Mucosa of rectum (tissue), 2 donors: ENCODE data around the gene RIMKLB.
"Not testable (repeated sequence)": the region's sequence is repeated elsewhere in the genome, so short reads cannot be mapped to it uniquely, and the experiment has no call there.

ENCODE experiments used
- H3K27ac ChIP-seq, 2 donors: one replicate each; pipeline ENCODE4 v1.7.0; 2013; ENCODE audit warnings: inconsistent platforms in 2 of 2, low read depth in 2 of 2, low read length in 2 of 2
- H3K27me3 ChIP-seq, 2 donors: one replicate each; pipeline ENCODE4 v1.7.0; 2013; ENCODE audit warnings: low read length in 2 of 2; ENCODE audit not compliant: control insufficient read depth in 2 of 2, insufficient read depth in 2 of 2
- H3K36me3 ChIP-seq, 2 donors: one replicate each; pipeline ENCODE4 v1.7.0; 2013; ENCODE audit warnings: low read length in 2 of 2; ENCODE audit not compliant: control insufficient read depth in 2 of 2, insufficient read depth in 2 of 2
- H3K4me1 ChIP-seq, 2 donors: one replicate each; pipeline ENCODE4 v1.7.0; 2013; ENCODE audit warnings: low read length in 2 of 2, mild to moderate bottlenecking in 1 of 2; ENCODE audit not compliant: control insufficient read depth in 2 of 2, insufficient read depth in 2 of 2
- H3K4me3 ChIP-seq, 2 donors: one replicate each; pipeline ENCODE4 v1.7.0; 2013; ENCODE audit warnings: low read length in 2 of 2
- H3K9ac ChIP-seq, 2 donors: one replicate each; pipeline ENCODE4 v1.7.0; 2013; ENCODE audit warnings: low read length in 2 of 2, low read depth in 1 of 2, mild to moderate bottlenecking in 1 of 2
- H3K9me3 ChIP-seq, 2 donors: one replicate each; pipeline ENCODE4 v1.7.0; 2013; ENCODE audit warnings: low read length in 2 of 2; ENCODE audit not compliant: control insufficient read depth in 2 of 2
- donor health status: healthy.
- donor health status: Normal muscosa, but diverticular disease.

Gene RIMKLB

GRCh38 chr12:8807084-8807483, 109.3 kb downstream of the RIMKLB start:
- not testable (repeated sequence) for H3K36me3 ChIP-seq, H3K27ac ChIP-seq, H3K27me3 ChIP-seq, H3K4me3 ChIP-seq, H3K4me1 ChIP-seq, H3K9me3 ChIP-seq, H3K9ac ChIP-seq

- not testable (repeated sequence) for H3K9me3 ChIP-seq, H3K9ac ChIP-seq, H3K27me3 ChIP-seq, H3K27ac ChIP-seq, H3K4me1 ChIP-seq, H3K36me3 ChIP-seq, H3K4me3 ChIP-seq
These were observed 112.3 kb downstream of the RIMKLB start for GRCh38 chr12:8810112-8810511.

- Histone ChIP-seq H3K27me3 (no peaks in the 10 kb centered on the region), H3K4me1 (no peaks in the 10 kb centered on the region), H3K36me3 (no peaks in the 10 kb centered on the region), H3K4me3 (no peak overlapping the region), H3K27ac (no peak overlapping the region), H3K9me3 (no peaks in the 10 kb centered on the region), H3K9ac (no peak overlapping the region)
These were observed 116.0 kb downstream of the RIMKLB start for GRCh38 chr12:8813572-8814357.

GRCh38 chr12:8816448-8817050, 118.8 kb downstream of the RIMKLB start:
- H3K9me3 ChIP-seq = no peaks in the 10 kb centered on the region
- H3K4me1 ChIP-seq = no peaks in the 10 kb centered on the region
- H3K36me3 ChIP-seq = no peaks in the 10 kb centered on the region
- no peak overlapping the region for H3K9ac ChIP-seq
- no peak overlapping the region for H3K4me3 ChIP-seq
- H3K27me3 ChIP-seq = no peaks in the 10 kb centered on the region
- no peak overlapping the region for H3K27ac ChIP-seq

- Histone ChIP-seq H3K27ac (no peak overlapping the region), H3K9me3 (no peaks in the 10 kb centered on the region), H3K4me3 (no peak overlapping the region), H3K9ac (no peak overlapping the region), H3K36me3 (no peaks in the 10 kb centered on the region), H3K4me1 (no peaks in the 10 kb centered on the region), H3K27me3 (no peaks in the 10 kb centered on the region)
These were observed 120.1 kb downstream of the RIMKLB start for GRCh38 chr12:8817856-8818255.

DNA sequence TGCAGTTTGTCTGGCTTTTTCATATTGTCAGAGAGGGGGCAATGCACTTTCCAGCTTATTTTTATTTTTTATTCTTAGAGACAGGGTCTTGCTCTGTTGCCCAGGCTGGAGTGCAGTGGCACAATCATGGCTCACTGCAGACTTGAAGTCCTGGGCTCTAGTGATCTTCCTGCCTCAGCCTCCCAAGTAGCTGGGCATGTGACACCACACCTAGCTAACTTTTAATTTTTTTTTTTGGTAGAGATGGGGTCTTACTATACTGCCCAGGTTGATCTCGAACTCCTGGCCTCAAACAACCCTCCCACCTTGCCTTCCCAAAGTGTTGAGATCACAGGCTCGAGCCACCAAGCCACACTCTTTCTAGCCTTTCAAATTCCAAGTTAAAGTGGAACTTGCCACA, 120.7 kb downstream of the RIMKLB start:
- H3K36me3 ChIP-seq = no peaks in the 10 kb centered on the region
- no peaks in the 10 kb centered on the region for H3K9me3 ChIP-seq
- H3K4me3 ChIP-seq = no peak overlapping the region
- no peak overlapping the region for H3K9ac ChIP-seq
- H3K4me1 ChIP-seq = no peaks in the 10 kb centered on the region
- H3K27ac ChIP-seq = no peak overlapping the region
- H3K27me3 ChIP-seq = no peaks in the 10 kb centered on the region

GRCh38 chr12:8819666-8819980, 121.8 kb downstream of the RIMKLB start:
- no peak overlapping the region for H3K27ac ChIP-seq
- H3K4me1 ChIP-seq = no peaks in the 10 kb centered on the region
- H3K9me3 ChIP-seq = no peaks in the 10 kb centered on the region
- H3K9ac ChIP-seq = no peak overlapping the region
- H3K27me3 ChIP-seq = no peaks in the 10 kb centered on the region
- H3K4me3 ChIP-seq = no peak overlapping the region
- no peaks in the 10 kb centered on the region for H3K36me3 ChIP-seq

DNA sequence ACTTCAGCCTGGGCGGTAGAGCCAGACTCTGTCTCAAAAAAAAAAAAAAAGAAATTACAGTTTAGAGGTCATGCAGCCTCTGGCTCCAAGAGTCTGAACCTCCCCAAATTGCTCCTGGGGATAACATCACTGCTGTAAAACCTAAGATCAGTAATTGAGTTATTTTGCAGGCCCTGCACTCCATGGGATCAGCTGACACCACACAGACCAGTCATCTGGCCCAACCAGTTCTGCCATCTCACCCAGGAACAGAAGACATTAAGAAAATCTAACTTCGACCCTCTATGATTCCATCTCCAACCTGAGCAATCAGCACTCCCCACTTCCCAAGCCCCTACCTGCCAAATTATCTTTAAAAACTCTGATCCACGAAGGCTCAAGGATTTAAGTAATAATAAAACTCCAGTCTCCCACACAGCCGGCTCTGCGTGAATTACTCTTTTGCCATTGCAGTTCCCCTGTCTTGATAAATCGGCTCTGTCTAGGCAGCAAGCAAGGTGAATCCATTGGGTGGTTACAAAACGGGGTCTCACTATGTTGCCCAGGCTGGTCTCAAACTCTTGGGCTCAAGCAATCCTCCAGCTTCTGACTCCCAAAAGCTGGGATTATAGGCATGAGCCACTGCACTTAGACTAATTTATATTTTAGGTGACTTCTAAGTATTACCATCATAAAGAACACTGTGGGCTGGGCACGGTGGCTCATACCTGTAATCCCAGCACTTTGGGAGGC, 123.1 kb downstream of the RIMKLB start:
- H3K36me3 ChIP-seq, H3K4me3 ChIP-seq, H3K27me3 ChIP-seq, H3K27ac ChIP-seq, H3K9me3 ChIP-seq, H3K9ac ChIP-seq, H3K4me1 ChIP-seq: not testable (repeated sequence)

DNA sequence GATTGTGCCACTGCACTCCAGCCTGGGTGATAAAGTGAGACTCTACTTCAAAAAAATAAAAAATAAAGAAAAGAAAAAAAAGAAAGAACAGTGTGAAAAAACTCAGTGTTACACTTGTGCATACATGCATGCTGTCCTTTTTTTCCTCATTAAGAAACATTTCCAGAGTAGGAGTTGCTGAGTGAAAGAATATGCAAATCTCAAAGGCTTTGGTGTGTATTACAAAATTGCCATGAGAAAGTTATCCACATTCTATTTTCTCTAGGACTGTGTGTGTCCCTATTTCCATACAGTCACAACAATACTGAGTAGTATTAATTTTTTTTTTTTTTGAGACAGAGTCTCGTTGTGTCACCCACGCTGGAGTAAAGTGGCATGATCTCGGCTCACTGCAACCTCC, 123.8 kb downstream of the RIMKLB start:
- no peak overlapping the region for H3K27ac ChIP-seq
- no peaks in the 10 kb centered on the region for H3K36me3 ChIP-seq
- H3K9me3 ChIP-seq = no peaks in the 10 kb centered on the region
- H3K27me3 ChIP-seq = no peaks in the 10 kb centered on the region
- no peak overlapping the region for H3K9ac ChIP-seq
- no peaks in the 10 kb centered on the region for H3K4me1 ChIP-seq
- no peak overlapping the region for H3K4me3 ChIP-seq

- no peaks in the 10 kb centered on the region for H3K27me3 ChIP-seq
- no peak within 1 kb of the TSS for H3K9ac ChIP-seq
- H3K4me3 ChIP-seq = no peak within 1 kb of the TSS
- no peak within 1 kb of the TSS for H3K27ac ChIP-seq
- no peaks in the 10 kb centered on the region for H3K9me3 ChIP-seq
- H3K4me1 ChIP-seq = no peaks in the 10 kb centered on the region
- H3K36me3 ChIP-seq = no peaks in the 10 kb centered on the region
These were observed 124.5 kb downstream of the RIMKLB start, which contains the start of gene A2ML1 for GRCh38 chr12:8822298-8822697. TSS of gene A2ML1 (plus strand) at chr12:8822621. CDS start at chr12:8822652, 31 bp downstream.
